DOHH2 (cell line): Measurements from ENCODE around the gene CDC123.

Source experiments
- EZH2phosphoT487 ChIP-seq: fragments of 200-600 bp; sonication (generic); IDR thresholded peaks from 2 replicates; pipeline ENCODE4 v1.6.1; 2017; ENCODE audit warnings: borderline replicate concordance, mild to moderate bottlenecking, antibody characterized with exemption, low read length, moderate library complexity, mixed read lengths
- TF ChIP-seq, protein P1 (sequence below): fragments of 200-600 bp; sonication (generic); IDR thresholded peaks from one replicate; pipeline ENCODE4 v1.5.1; 2014; ENCODE audit warnings: antibody characterized with exemption, mild to moderate bottlenecking, low read depth, low read length; ENCODE audit not compliant: poor library complexity, severe bottlenecking

DNA sequence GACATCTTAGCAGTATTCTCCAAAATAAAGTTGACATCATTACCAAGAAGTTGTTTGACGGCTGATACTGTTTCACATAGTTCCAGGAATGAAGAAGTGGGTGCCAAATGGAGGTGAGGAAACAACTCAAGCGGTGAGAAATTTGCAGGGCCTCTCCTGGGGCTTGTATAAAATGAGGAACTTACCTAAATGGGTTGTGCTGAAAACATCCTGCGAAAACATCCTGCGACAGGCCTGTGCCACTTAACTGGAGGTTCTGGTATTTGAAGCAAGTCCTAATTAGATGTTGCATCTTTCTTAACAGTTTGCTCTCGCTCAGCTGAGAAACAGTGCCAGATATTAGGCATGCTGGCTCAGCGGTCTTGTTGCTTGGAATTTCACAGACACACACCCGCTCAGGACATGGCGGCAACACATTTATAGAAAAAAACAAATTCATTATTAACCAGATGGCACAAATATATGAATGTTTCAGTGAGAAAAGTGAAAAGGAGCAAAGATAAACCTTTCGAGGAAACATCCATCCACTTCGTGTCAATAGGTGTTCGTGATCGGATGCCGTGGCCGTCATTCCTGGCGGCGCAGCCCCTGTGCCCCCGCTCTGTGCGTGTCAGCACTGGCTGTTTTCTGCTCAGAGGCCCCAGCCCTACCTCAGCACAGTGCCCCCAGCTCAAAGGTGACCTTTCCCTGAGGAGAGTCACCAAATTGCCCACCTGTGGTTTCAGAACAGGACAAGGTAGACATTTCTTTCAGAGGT, 48.1 kb downstream of the CDC123 start:
- TF ChIP-seq, protein P1, sequence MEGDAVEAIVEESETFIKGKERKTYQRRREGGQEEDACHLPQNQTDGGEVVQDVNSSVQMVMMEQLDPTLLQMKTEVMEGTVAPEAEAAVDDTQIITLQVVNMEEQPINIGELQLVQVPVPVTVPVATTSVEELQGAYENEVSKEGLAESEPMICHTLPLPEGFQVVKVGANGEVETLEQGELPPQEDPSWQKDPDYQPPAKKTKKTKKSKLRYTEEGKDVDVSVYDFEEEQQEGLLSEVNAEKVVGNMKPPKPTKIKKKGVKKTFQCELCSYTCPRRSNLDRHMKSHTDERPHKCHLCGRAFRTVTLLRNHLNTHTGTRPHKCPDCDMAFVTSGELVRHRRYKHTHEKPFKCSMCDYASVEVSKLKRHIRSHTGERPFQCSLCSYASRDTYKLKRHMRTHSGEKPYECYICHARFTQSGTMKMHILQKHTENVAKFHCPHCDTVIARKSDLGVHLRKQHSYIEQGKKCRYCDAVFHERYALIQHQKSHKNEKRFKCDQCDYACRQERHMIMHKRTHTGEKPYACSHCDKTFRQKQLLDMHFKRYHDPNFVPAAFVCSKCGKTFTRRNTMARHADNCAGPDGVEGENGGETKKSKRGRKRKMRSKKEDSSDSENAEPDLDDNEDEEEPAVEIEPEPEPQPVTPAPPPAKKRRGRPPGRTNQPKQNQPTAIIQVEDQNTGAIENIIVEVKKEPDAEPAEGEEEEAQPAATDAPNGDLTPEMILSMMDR = no peak
- no peak for TF ChIP-seq EZH2phosphoT487
